Dermis microvascular lymphatic vessel endothelial cell (primary cell): ENCODE measurements around the gene GPR137. TPM values are rescaled to one million over a fixed set of nuclear protein-coding genes. Genes with fewer than 3 reads are reported as not detected.

Experiments
- DNase-seq, 2 donors: peaks; one replicate each; pipeline versions ENCODE4 v3.0.0 to v3.0.0-alpha.2; 2010; ENCODE audit warnings: low read depth in 2 of 2
- total RNA-seq: library from RNA; depleted of rRNA; stranded (reverse); fragments of >200 nt; gene quantifications from 2 replicates; pipeline ENCODE4 v1.2.1, GENCODE V29; 2014

Gene GPR137
- total RNA-seq, 1 donor from 2014 or later: 6.2 TPM

GRCh38 chr11:64263021-64263946 lies 22.4 kb upstream of the GPR137 start:
- DNase-seq: peak in 1 of 2 donors; percentile 88

GRCh38 chr11:64263947-64264317 lies 21.7 kb upstream of the GPR137 start:
- no peak for DNase-seq

- DNase-seq: no peak
Measured at GRCh38 chr11:64264371-64264852, 21.2 kb upstream of the GPR137 start.

- no peak for DNase-seq
Measured at GRCh38 chr11:64265176-64266160, 20.2 kb upstream of the GPR137 start.

- peak in 1 of 2 donors; percentile 34 for DNase-seq
Measured at GRCh38 chr11:64266339-64266738, 19.3 kb upstream of the GPR137 start.

- no peak for DNase-seq
Measured at GRCh38 chr11:64267207-64267945, 18.3 kb upstream of the GPR137 start.

- peak in 1 of 2 donors; percentile 68 for DNase-seq
Measured at GRCh38 chr11:64268025-64268892, 17.4 kb upstream of the GPR137 start.

GRCh38 chr11:64268893-64269539 lies 16.6 kb upstream of the GPR137 start:
- DNase-seq: peak in 1 of 2 donors; percentile 47

GRCh38 chr11:64269540-64270220 lies 16.0 kb upstream of the GPR137 start:
- peak; percentile 100 for DNase-seq

GRCh38 chr11:64275031-64275800 lies 10.4 kb upstream of the GPR137 start:
- no peak for DNase-seq

GRCh38 chr11:64275841-64276240 lies 9.8 kb upstream of the GPR137 start:
- DNase-seq: no peak

- no peak for DNase-seq
Measured at GRCh38 chr11:64276653-64277431, 8.8 kb upstream of the GPR137 start.

GRCh38 chr11:64278576-64279190 lies 7.0 kb upstream of the GPR137 start:
- DNase-seq: no peak

GRCh38 chr11:64281957-64282770 lies 3.5 kb upstream of the GPR137 start:
- no peak for DNase-seq

- DNase-seq: no peak
Measured at GRCh38 chr11:64283092-64283491, 2.6 kb upstream of the GPR137 start.
